ENCODE data around the gene FBLN1. TPM values are rescaled to one million over a fixed set of nuclear protein-coding genes. Genes with fewer than 3 reads are reported as not detected.
"Not testable (repeated sequence)": the region's sequence is repeated elsewhere in the genome, so short reads cannot be mapped to it uniquely, and the experiment has no call there.

The FBLN1 gene
- not detected for polyA plus RNA-seq (ENCODE audit: low read depth in 6 of 6)

- H3K36me3 Mint-ChIP-seq, result no peaks in the 10 kb centered on the region
- peaks cover 35 to 85% (median 54%) of the 10 kb centered on the region in 3 donors for H3K27me3 Mint-ChIP-seq
- no peak within 1 kb of the TSS for H3K27ac Mint-ChIP-seq
- H3K4me1 Mint-ChIP-seq, result peaks cover 0 to 13% (median 4%) of the 10 kb centered on the region in 3 donors
- peak within 1 kb of the TSS in 6 of 8 donors; percentile 41 to 87 (median 49) for H3K4me3 Mint-ChIP-seq
- no peak for DNase-seq
- no peak for ATAC-seq (ENCODE audit: low read depth in 2 of 2)
- peaks cover 0 to 4% (median 0%) of the 10 kb centered on the region in 7 donors for H3K9me3 Mint-ChIP-seq
Measured at GRCh38 chr22:45502215-45503049, at the start of gene FBLN1. TSS of gene FBLN1 (plus strand) at chr22:45502883. CDS start at chr22:45502986, 103 bp downstream.

- DNase-seq (no peak), ATAC-seq (ENCODE audit: low read depth in 2 of 2) (no peak)
- Mint-ChIP-seq H3K36me3 (no peaks in the 10 kb centered on the region), H3K4me1 (no peaks in the 10 kb centered on the region), H3K4me3 (no peak overlapping the region), H3K27me3 (peaks cover 3 to 45% (median 23%) of the 10 kb centered on the region in 3 donors), H3K9me3 (no peaks in the 10 kb centered on the region), H3K27ac (no peak overlapping the region)
Measured at GRCh38 chr22:45453764-45454163, 48.9 kb upstream of the FBLN1 start.

- H3K36me3 Mint-ChIP-seq, result no peaks in the 10 kb centered on the region
- H3K27me3 Mint-ChIP-seq, result peaks cover 3 to 45% (median 23%) of the 10 kb centered on the region in 3 donors
- no peak for DNase-seq
- H3K27ac Mint-ChIP-seq, result no peak overlapping the region
- no peak overlapping the region for H3K4me3 Mint-ChIP-seq
- ATAC-seq (ENCODE audit: low read depth in 2 of 2), result no peak
- H3K4me1 Mint-ChIP-seq, result no peaks in the 10 kb centered on the region
- H3K9me3 Mint-ChIP-seq, result no peaks in the 10 kb centered on the region
Measured at GRCh38 chr22:45454275-45454674, 48.4 kb upstream of the FBLN1 start.

- ATAC-seq (ENCODE audit: low read depth in 2 of 2) (no peak), DNase-seq (no peak)
- peaks cover 3 to 45% (median 23%) of the 10 kb centered on the region in 3 donors for H3K27me3 Mint-ChIP-seq
- H3K9me3 Mint-ChIP-seq, result no peaks in the 10 kb centered on the region
- no peak overlapping the region for H3K4me3 Mint-ChIP-seq
- no peaks in the 10 kb centered on the region for H3K4me1 Mint-ChIP-seq
- H3K36me3 Mint-ChIP-seq, result no peaks in the 10 kb centered on the region
- peak overlapping the region in 1 of 6 donors; percentile 34 for H3K27ac Mint-ChIP-seq
Measured at GRCh38 chr22:45455212-45455611, 47.5 kb upstream of the FBLN1 start.

- H3K27me3 Mint-ChIP-seq, result peaks cover 3 to 47% (median 23%) of the 10 kb centered on the region in 3 donors
- H3K4me1 Mint-ChIP-seq, result no peaks in the 10 kb centered on the region
- no peaks in the 10 kb centered on the region for H3K9me3 Mint-ChIP-seq
- H3K27ac Mint-ChIP-seq, result no peak overlapping the region
- no peaks in the 10 kb centered on the region for H3K36me3 Mint-ChIP-seq
- ATAC-seq (ENCODE audit: low read depth in 2 of 2) (no peak), DNase-seq (no peak)
- no peak overlapping the region for H3K4me3 Mint-ChIP-seq
Measured at GRCh38 chr22:45455621-45456020, 47.1 kb upstream of the FBLN1 start.

GRCh38 chr22:45456811-45457210 is 45.9 kb upstream of the FBLN1 start:
- ATAC-seq (ENCODE audit: low read depth in 2 of 2), result no peak
- Mint-ChIP-seq H3K4me1 (no peaks in the 10 kb centered on the region), H3K27me3 (peaks cover 0 to 42% (median 23%) of the 10 kb centered on the region in 3 donors), H3K9me3 (no peaks in the 10 kb centered on the region), H3K36me3 (no peaks in the 10 kb centered on the region), H3K4me3 (no peak overlapping the region), H3K27ac (peak overlapping the region in 1 of 6 donors; percentile 76)
- DNase-seq, result no peak

- Mint-ChIP-seq H3K9me3 (no peaks in the 10 kb centered on the region), H3K4me1 (no peaks in the 10 kb centered on the region)
Measured at GRCh38 chr22:45458532-45458931, 44.2 kb upstream of the FBLN1 start.

GRCh38 chr22:45459235-45459634 is 43.4 kb upstream of the FBLN1 start:
- H3K4me3 Mint-ChIP-seq, result peak overlapping the region in 1 of 8 donors; percentile 56
- no peak overlapping the region for H3K27ac Mint-ChIP-seq
- no peak for ATAC-seq (ENCODE audit: low read depth in 2 of 2)
- DNase-seq, result no peak
- no peaks in the 10 kb centered on the region for H3K4me1 Mint-ChIP-seq
- H3K36me3 Mint-ChIP-seq, result no peaks in the 10 kb centered on the region
- H3K27me3 Mint-ChIP-seq, result peaks cover 2 to 24% (median 15%) of the 10 kb centered on the region in 3 donors
- H3K9me3 Mint-ChIP-seq, result no peaks in the 10 kb centered on the region

More at GRCh38 chr22:45458532-45458931, 44.2 kb upstream of the FBLN1 start:
- no peak overlapping the region for H3K27ac Mint-ChIP-seq
- no peak overlapping the region for H3K4me3 Mint-ChIP-seq
- ATAC-seq (ENCODE audit: low read depth in 2 of 2) (no peak), DNase-seq (no peak)
- no peaks in the 10 kb centered on the region for H3K36me3 Mint-ChIP-seq
- peaks cover 0 to 24% (median 15%) of the 10 kb centered on the region in 3 donors for H3K27me3 Mint-ChIP-seq

GRCh38 chr22:45460288-45461109 is 42.2 kb upstream of the FBLN1 start:
- ATAC-seq (ENCODE audit: low read depth in 2 of 2) (no peak), DNase-seq (no peak)
- Mint-ChIP-seq H3K9me3 (peaks cover 0 to under 1% (median 0%) of the 10 kb centered on the region in 7 donors), H3K36me3 (no peaks in the 10 kb centered on the region), H3K27me3 (peaks cover 5 to 29% (median 18%) of the 10 kb centered on the region in 3 donors), H3K27ac (no peak overlapping the region), H3K4me3 (no peak overlapping the region), H3K4me1 (no peaks in the 10 kb centered on the region)

- no peaks in the 10 kb centered on the region for H3K36me3 Mint-ChIP-seq
- ATAC-seq (ENCODE audit: low read depth in 2 of 2) (no peak), DNase-seq (no peak)
- no peaks in the 10 kb centered on the region for H3K4me1 Mint-ChIP-seq
- H3K9me3 Mint-ChIP-seq, result peaks cover 0 to 12% (median 3%) of the 10 kb centered on the region in 7 donors
- peaks cover 5 to 18% (median 13%) of the 10 kb centered on the region in 3 donors for H3K27me3 Mint-ChIP-seq
- no peak overlapping the region for H3K4me3 Mint-ChIP-seq
- no peak overlapping the region for H3K27ac Mint-ChIP-seq
Measured at GRCh38 chr22:45462034-45462655, 40.5 kb upstream of the FBLN1 start.

- H3K27ac Mint-ChIP-seq; H3K4me3 Mint-ChIP-seq; DNase-seq; ATAC-seq (ENCODE audit: low read depth in 2 of 2); H3K36me3 Mint-ChIP-seq; H3K4me1 Mint-ChIP-seq: not testable (repeated sequence)
- Mint-ChIP-seq H3K9me3 (peaks cover 3 to 23% (median 5%) of the 10 kb centered on the region in 7 donors), H3K27me3 (peaks cover 5 to 21% (median 9%) of the 10 kb centered on the region in 3 donors)
Measured at GRCh38 chr22:45463691-45464090, 39.0 kb upstream of the FBLN1 start.

- Mint-ChIP-seq H3K27me3 (peaks cover 5 to 17% (median 9%) of the 10 kb centered on the region in 3 donors), H3K9me3 (peaks cover 3 to 23% (median 5%) of the 10 kb centered on the region in 7 donors), H3K27ac (peak overlapping the region in 1 of 6 donors; percentile 33), H3K36me3 (no peaks in the 10 kb centered on the region), H3K4me1 (no peaks in the 10 kb centered on the region), H3K4me3 (no peak overlapping the region)
- no peak for ATAC-seq (ENCODE audit: low read depth in 2 of 2)
- no peak for DNase-seq
Measured at GRCh38 chr22:45465633-45466032, 37.0 kb upstream of the FBLN1 start.

- Mint-ChIP-seq H3K36me3 (no peaks in the 10 kb centered on the region), H3K27ac (no peak overlapping the region), H3K4me1 (no peaks in the 10 kb centered on the region), H3K27me3 (peaks cover 5 to 27% (median 23%) of the 10 kb centered on the region in 3 donors), H3K4me3 (no peak overlapping the region), H3K9me3 (peaks cover 3 to 23% (median 5%) of the 10 kb centered on the region in 7 donors)
- ATAC-seq (ENCODE audit: low read depth in 2 of 2) (no peak), DNase-seq (no peak)
Measured at GRCh38 chr22:45468872-45469271, 33.8 kb upstream of the FBLN1 start.
